GM03348 (cell line): ENCODE measurements around the gene LDLR.

ENCODE experiments used
- DNase-seq: peaks from one replicate; pipeline ENCODE4 v3.0.0; 2012; ENCODE audit warnings: low spot score

LDLR gene

GRCh38 chr19:11089254-11090013 is at the start of gene LDLR:
LDLR (plus strand) TSS chr19:11089463; CDS start chr19:11089549, 86 bp downstream.
- peak; percentile 85 for DNase-seq

DNA sequence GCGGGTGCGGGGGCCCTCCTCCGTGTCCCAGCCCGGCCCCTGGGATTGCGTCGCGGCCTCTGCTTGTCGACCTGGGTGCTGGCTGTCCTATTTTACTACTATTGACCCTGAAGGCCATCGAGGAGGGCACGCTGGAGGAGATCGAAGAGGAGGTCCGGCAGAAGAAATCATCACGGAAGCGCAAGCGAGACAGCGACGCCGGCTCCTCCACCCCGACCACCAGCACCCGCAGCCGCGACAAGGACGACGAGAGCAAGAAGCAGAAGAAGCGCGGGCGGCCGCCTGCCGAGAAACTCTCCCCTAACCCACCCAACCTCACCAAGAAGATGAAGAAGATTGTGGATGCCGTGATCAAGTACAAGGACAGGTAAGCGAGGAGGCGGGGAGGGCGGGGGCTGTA is 48.1 kb upstream of the LDLR start:
- no peak for DNase-seq

- no peak for DNase-seq
Measured at GRCh38 chr19:11041966-11042627, 47.2 kb upstream of the LDLR start.

DNA sequence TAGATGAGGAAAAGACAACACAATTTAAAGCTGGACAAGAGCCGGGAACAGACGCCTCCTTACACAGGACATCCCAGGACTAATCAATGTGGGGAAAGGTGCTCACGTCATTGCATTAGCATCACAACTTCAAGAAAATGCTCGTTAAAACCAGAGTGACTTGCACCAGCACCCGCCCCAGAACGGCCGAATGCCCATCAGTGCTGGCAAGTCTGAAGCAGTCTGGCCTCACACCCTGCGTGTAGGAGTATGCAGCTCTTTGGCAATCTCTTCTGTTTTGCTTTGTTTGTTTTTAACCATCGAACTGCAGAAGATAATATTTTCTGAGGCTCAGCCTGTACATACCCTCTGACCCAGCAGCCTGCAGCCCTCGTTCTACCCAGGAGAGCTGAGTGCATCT is 44.8 kb upstream of the LDLR start:
- no peak for DNase-seq

- no peak for DNase-seq
Measured at GRCh38 chr19:11045536-11045935, 43.7 kb upstream of the LDLR start.

GRCh38 chr19:11046605-11047354 is 42.5 kb upstream of the LDLR start:
- DNase-seq, result no peak

DNA sequence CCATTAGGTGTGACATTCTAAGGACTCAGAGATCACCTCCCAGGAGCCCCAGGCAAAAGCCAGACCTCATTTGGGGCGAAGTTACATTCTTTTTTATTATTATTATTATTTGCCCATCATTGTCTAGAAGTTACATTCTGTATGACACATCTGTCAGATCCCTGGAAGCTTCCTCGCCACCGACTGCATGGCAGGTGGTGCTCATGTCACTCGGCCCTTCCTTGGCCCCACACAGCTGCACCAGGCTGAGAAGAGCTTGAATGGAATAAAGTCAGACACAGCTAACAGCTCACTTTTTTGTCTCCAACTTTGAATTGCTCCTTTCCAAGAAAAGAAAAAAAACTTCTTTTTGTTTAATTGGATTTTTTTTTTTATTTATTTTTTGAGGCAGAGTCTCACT is 41.4 kb upstream of the LDLR start:
- DNase-seq, result no peak

GRCh38 chr19:11050323-11051114 is 38.7 kb upstream of the LDLR start:
- DNase-seq, result no peak

GRCh38 chr19:11053817-11054195 is 35.5 kb upstream of the LDLR start:
- no peak for DNase-seq

DNA sequence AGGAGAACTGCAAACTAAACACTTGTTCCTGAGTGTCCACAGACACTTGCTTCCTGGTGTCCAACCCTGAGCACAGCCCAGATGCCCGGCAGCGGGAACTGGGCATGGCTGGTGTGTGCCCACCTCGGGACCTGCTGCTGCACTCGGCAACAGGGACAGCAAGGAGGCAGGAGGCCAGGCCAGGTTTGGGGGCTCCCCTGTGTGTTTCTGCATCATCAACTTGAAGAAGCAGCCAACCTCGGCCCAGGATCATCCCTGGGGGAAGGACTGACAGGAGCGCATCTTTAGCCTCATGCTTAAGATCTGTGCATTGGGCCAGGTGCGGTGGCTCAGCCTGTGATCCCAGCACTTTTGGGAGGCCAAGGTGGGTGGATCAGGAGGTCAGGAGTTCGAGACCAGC is 35.1 kb upstream of the LDLR start:
- no peak for DNase-seq

- no peak for DNase-seq
Measured at GRCh38 chr19:11054628-11055027, 34.6 kb upstream of the LDLR start.

DNA sequence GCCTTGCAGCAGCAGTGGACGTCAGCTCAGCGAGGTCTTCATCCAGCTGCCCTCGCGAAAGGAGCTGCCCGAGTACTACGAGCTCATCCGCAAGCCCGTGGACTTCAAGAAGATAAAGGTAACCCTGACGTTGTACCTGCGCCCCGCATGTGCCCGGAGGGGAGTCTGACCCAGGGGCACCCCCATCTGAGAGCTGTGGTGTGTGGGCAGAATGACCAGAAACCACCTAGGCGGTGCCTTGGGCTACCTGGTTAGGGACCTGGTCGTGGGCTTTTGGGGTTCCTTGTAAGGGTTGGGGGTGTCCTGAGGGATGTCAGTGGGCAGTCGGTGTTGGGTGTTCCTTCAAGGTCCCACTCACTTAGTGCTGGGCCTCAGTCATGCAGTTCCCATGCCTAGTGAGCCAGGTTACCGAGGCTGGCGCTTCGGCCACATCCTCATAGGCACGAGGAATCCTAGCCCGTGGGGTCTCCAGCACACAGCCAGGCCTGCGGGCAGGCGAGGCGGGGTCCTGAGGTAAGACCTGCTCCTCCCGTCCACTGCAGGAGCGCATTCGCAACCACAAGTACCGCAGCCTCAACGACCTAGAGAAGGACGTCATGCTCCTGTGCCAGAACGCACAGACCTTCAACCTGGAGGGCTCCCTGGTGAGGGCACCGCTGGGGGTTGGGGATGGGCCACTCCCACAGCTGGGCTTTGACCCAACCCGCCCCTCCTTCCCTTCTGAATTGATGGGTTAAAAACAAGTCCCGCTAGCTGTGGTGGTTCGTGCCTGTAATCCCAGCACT is 30.8 kb upstream of the LDLR start:
- no peak for DNase-seq

DNA sequence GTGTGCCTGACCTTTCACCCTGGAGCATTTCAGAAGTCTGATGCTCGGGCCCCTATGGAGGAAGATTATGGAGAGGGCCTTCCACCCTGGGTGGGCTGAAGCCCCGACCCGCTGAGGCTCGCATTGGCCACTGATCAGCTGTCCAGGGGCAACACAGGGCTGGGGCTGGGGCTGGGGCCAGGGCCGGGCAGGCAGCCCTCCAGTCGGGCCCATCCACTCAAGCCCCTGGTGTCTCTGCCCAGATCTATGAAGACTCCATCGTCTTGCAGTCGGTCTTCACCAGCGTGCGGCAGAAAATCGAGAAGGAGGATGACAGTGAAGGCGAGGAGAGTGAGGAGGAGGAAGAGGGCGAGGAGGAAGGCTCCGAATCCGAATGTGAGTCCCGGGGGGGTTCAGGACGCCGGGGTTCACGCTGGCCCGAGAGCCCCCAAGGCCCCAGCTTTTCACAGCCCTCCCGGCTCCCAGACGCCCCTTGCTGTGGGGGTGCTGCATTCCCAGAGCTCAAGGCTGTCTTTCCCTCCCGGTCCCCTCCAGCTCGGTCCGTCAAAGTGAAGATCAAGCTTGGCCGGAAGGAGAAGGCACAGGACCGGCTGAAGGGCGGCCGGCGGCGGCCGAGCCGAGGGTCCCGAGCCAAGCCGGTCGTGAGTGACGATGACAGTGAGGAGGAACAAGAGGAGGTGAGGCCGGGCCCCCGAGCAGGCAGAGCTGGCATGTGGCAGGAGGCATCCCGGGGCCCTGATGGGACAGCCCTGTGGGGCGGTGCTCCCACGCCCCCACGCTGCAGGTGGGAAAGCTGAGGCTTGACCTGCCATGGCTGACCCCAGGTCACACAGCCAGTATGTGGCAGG is 29.5 kb upstream of the LDLR start:
- DNase-seq, result no peak

DNA sequence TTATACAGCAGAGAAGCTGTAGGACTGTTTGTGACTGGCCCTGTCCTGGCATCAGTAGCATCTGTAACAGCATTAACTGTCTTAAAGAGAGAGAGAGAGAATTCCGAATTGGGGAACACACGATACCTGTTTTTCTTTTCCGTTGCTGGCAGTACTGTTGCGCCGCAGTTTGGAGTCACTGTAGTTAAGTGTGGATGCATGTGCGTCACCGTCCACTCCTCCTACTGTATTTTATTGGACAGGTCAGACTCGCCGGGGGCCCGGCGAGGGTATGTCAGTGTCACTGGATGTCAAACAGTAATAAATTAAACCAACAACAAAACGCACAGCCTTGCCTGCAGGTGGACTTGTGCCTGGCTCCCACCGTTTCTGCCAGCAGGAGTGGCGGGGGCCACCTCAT is 27.3 kb upstream of the LDLR start:
- no peak for DNase-seq

DNA sequence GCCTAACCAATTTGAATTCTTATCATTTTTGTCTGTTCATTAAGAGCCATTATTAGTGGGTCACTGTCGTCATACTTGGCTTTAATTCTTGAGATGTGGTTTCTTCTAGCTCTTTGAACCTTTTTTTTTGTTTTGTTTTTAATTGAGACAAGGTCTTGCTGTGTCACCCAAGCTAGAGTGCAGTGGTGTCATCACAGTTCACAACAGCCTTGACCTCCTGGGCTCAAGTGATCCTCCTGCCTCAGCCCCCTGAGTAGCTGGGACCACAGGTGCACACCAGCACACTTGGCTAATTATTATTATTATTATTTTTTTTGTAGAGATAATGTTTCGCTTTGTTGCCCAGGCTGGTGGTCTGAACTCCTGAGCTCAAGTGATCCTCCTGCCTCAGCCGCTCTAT is 25.8 kb upstream of the LDLR start:
- DNase-seq, result no peak

GRCh38 chr19:11064831-11065303 is 24.4 kb upstream of the LDLR start:
- DNase-seq, result peak; percentile 35

DNA sequence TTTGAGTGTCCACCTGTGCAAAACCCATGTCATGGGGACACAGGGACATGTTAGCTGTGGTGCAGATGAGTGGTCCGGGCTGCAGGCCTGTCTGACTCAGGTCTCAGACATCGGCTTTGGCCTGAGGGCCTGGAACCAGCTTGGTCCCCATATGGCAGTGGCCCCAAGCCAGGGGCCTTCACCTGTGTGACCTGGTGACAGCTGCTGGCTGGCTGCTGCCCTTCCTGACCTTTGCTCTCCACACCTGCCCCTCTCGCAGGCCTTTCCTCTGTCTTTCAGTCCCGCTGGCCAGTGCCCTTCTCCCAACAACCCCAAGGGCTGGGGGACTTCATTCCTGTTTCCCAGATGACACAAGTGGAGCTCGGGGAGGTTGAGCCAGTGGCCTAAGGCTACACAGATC is 22.9 kb upstream of the LDLR start:
- no peak for DNase-seq

GRCh38 chr19:11067356-11068113 is 21.7 kb upstream of the LDLR start:
- no peak for DNase-seq

- DNase-seq, result no peak
Measured at GRCh38 chr19:11069561-11069960, 19.7 kb upstream of the LDLR start.

DNA sequence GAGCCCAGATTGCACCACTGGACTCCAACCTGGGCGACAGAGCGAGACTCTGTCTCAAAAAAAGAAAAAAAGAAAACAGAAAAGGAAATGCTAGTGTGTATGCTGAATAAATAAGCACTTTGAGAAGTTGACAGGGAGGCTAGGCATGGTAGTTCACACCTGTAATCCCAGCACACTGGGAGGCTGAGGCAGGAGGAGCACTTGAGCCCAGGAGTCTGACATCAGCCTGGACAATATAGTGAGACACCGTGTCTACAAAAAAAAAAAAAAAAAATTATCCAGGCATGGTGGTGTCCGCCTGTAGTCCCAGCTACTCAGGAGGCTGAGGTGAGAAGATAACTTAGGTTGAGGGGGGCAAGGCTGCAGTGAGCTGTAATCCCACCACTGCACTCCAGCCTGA is 19.1 kb upstream of the LDLR start:
- no peak for DNase-seq
